DND-41 (cell line): ENCODE data around the gene JAK1.

ENCODE experiments used
- EZH2 ChIP-seq: IDR thresholded peaks from 3 replicates; pipeline ENCODE4 v1.6.1; 2012; ENCODE audit warnings: borderline replicate concordance, low read depth, mild to moderate bottlenecking, moderate library complexity, low read length, inconsistent platforms; ENCODE audit not compliant: severe bottlenecking
- TF ChIP-seq, protein P1 (sequence below): IDR thresholded peaks from 2 replicates; pipeline ENCODE4 v1.5.1; 2012; ENCODE audit warnings: borderline replicate concordance, low read length, moderate library complexity, mild to moderate bottlenecking; ENCODE audit not compliant: poor library complexity, severe bottlenecking; ENCODE audit errors: extremely low read depth

DNA sequence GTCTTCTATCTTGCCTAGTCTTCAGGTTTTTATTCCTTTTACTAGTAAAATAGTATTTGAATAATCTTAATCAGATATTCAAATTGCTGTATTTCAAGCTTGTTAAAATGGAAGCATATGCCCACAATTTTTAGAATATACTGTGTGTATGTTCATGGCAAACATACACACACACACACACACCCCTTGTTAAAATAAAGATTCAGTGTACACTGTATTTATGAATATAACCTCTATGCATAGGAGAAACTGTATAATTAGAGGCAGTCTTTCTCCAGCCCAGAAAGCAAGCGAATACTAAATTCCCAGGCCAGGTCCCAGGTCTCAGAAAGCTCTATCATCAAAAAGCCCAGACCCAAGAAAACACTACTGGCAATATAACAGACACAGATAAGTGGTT lies 57.8 kb downstream of the JAK1 start:
- TF ChIP-seq, protein P1, sequence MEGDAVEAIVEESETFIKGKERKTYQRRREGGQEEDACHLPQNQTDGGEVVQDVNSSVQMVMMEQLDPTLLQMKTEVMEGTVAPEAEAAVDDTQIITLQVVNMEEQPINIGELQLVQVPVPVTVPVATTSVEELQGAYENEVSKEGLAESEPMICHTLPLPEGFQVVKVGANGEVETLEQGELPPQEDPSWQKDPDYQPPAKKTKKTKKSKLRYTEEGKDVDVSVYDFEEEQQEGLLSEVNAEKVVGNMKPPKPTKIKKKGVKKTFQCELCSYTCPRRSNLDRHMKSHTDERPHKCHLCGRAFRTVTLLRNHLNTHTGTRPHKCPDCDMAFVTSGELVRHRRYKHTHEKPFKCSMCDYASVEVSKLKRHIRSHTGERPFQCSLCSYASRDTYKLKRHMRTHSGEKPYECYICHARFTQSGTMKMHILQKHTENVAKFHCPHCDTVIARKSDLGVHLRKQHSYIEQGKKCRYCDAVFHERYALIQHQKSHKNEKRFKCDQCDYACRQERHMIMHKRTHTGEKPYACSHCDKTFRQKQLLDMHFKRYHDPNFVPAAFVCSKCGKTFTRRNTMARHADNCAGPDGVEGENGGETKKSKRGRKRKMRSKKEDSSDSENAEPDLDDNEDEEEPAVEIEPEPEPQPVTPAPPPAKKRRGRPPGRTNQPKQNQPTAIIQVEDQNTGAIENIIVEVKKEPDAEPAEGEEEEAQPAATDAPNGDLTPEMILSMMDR: no peak
- TF ChIP-seq EZH2: no peak
